RWPE2 (cell line): Measurements from ENCODE around the gene HEATR9.

Experiments
- ATAC-seq: fragments of 200-7000 bp; cut with Tn5 transposase; 3 replicates; pipeline ENCODE4 v1.9.1; 2021; ENCODE audit warnings: low read depth
- DNase-seq: peaks from one replicate; pipeline ENCODE4 v3.0.0-alpha.2; 2020; ENCODE audit warnings: low spot score
- H3K27ac ChIP-seq: fragments of 450-650 bp; 2 replicates; pipeline ENCODE4 v1.5.1; 2017; ENCODE audit warnings: mild to moderate bottlenecking; ENCODE audit not compliant: poor library complexity, severe bottlenecking
- H3K27me3 ChIP-seq: fragments of 250-450 bp; sonication (Bioruptor Pico); 2 replicates; pipeline ENCODE4 v1.5.1; 2021; ENCODE audit warnings: mild to moderate bottlenecking, moderate library complexity; ENCODE audit not compliant: insufficient read depth, poor library complexity, severe bottlenecking
- H3K36me3 ChIP-seq: fragments of 250-450 bp; sonication (Bioruptor Pico); 2 replicates; pipeline ENCODE4 v1.5.1; 2020; ENCODE audit warnings: low read depth, mild to moderate bottlenecking, moderate library complexity
- H3K4me1 ChIP-seq: fragments of 250-450 bp; sonication (Bioruptor Pico); 2 replicates; pipeline ENCODE4 v1.5.1; 2021; ENCODE audit warnings: mild to moderate bottlenecking, moderate library complexity; ENCODE audit not compliant: insufficient read depth, poor library complexity, severe bottlenecking
- H3K4me3 ChIP-seq: fragments of 250-450 bp; sonication (Bioruptor Pico); 2 replicates; pipeline ENCODE4 v1.5.1; 2021; ENCODE audit warnings: mild to moderate bottlenecking, moderate library complexity; ENCODE audit not compliant: severe bottlenecking
- H3K9me3 ChIP-seq: fragments of 250-450 bp; sonication (Bioruptor Pico); 2 replicates; pipeline ENCODE4 v1.5.1; 2021; ENCODE audit warnings: mild to moderate bottlenecking, moderate library complexity; ENCODE audit not compliant: severe bottlenecking
- CTCF ChIP-seq: fragments of 450-650 bp; IDR thresholded peaks from one replicate; pipeline ENCODE4 v1.5.1; 2017; ENCODE audit warnings: mild to moderate bottlenecking, moderate library complexity; ENCODE audit not compliant: poor library complexity, severe bottlenecking

The HEATR9 gene

GRCh38 chr17:35865412-35866340 lies 3.0 kb downstream of the HEATR9 start:
- Histone ChIP-seq H3K36me3 (no peaks in the 10 kb centered on the region), H3K4me1 (peaks cover 2% of the 10 kb centered on the region), H3K4me3 (no peak overlapping the region), H3K27ac (no peak overlapping the region), H3K9me3 (no peaks in the 10 kb centered on the region), H3K27me3 (no peaks in the 10 kb centered on the region)
- ATAC-seq (no peak), DNase-seq (no peak)
- TF ChIP-seq CTCF: no peak

GRCh38 chr17:35864853-35865252 lies 3.8 kb downstream of the HEATR9 start:
- Histone ChIP-seq H3K9me3 (no peaks in the 10 kb centered on the region), H3K27ac (no peak overlapping the region), H3K27me3 (no peaks in the 10 kb centered on the region), H3K4me1 (peaks cover 2% of the 10 kb centered on the region), H3K4me3 (no peak overlapping the region), H3K36me3 (no peaks in the 10 kb centered on the region)
- no peak for DNase-seq
- no peak for ATAC-seq
- TF ChIP-seq CTCF: no peak

GRCh38 chr17:35856603-35857002 lies 12.1 kb downstream of the HEATR9 start:
- Histone ChIP-seq H3K36me3 (no peaks in the 10 kb centered on the region), H3K9me3 (no peaks in the 10 kb centered on the region), H3K27ac (no peak overlapping the region), H3K27me3 (no peaks in the 10 kb centered on the region), H3K4me1 (no peaks in the 10 kb centered on the region), H3K4me3 (no peak overlapping the region)
- TF ChIP-seq CTCF: no peak
- DNase-seq (no peak), ATAC-seq (peak; percentile 26; the same call in 1 of the 3 replicates)

- no peaks in the 10 kb centered on the region for H3K9me3 ChIP-seq
- no peak for TF ChIP-seq CTCF
- ATAC-seq (no peak), DNase-seq (no peak)
- no peaks in the 10 kb centered on the region for H3K27me3 ChIP-seq
- H3K27ac ChIP-seq: no peak overlapping the region
- no peaks in the 10 kb centered on the region for H3K4me1 ChIP-seq
- H3K36me3 ChIP-seq: no peaks in the 10 kb centered on the region
- H3K4me3 ChIP-seq: no peak overlapping the region
These were observed 12.7 kb downstream of the HEATR9 start for GRCh38 chr17:35855965-35856364.
